Skeletal muscle satellite cell (primary cell): Measurements from ENCODE around the gene SUPT4H1.

Experiments used
- H3K27me3 ChIP-seq: 2 replicates; pipeline ENCODE4 v1.7.0; 2013; ENCODE audit warnings: low read length; ENCODE audit not compliant: control insufficient read depth, insufficient read depth
- H3K36me3 ChIP-seq: 2 replicates; pipeline ENCODE4 v1.7.0; 2013; ENCODE audit warnings: mild to moderate bottlenecking, control low read depth, low read length; ENCODE audit not compliant: insufficient read depth
- H3K4me1 ChIP-seq: 2 replicates; pipeline ENCODE4 v1.7.0; 2013; ENCODE audit warnings: low read length; ENCODE audit not compliant: control insufficient read depth, insufficient read depth
- H3K4me2 ChIP-seq: 2 replicates; pipeline ENCODE4 v1.7.0; 2013; ENCODE audit warnings: mild to moderate bottlenecking, low read length
- H3K4me3 ChIP-seq: 2 replicates; pipeline ENCODE4 v1.7.0; 2013; ENCODE audit warnings: low read length
- H3K9ac ChIP-seq: 2 replicates; pipeline ENCODE4 v1.7.0; 2013; ENCODE audit warnings: mild to moderate bottlenecking, low read depth, low read length, moderate library complexity
- H3K9me3 ChIP-seq: replicated peaks from 2 replicates; pipeline ENCODE4 v1.7.0; 2013; ENCODE audit warnings: mild to moderate bottlenecking, control low read depth, low read length

SUPT4H1 gene

GRCh38 chr17:58369214-58370031 lies 17.4 kb upstream of the SUPT4H1 start:
- Histone ChIP-seq H3K4me3 (no peak overlapping the region), H3K27me3 (peaks cover 29% of the 10 kb centered on the region), H3K36me3 (no peaks in the 10 kb centered on the region), H3K9me3 (no peaks in the 10 kb centered on the region), H3K4me2 (no peak overlapping the region), H3K9ac (no peak overlapping the region), H3K4me1 (no peaks in the 10 kb centered on the region)

- H3K27me3 ChIP-seq, result peaks cover 35% of the 10 kb centered on the region
- H3K4me3 ChIP-seq, result no peak overlapping the region
- H3K4me2 ChIP-seq, result no peak overlapping the region
- no peaks in the 10 kb centered on the region for H3K9me3 ChIP-seq
- no peaks in the 10 kb centered on the region for H3K4me1 ChIP-seq
- no peak overlapping the region for H3K9ac ChIP-seq
- no peaks in the 10 kb centered on the region for H3K36me3 ChIP-seq
Observed at GRCh38 chr17:58368860-58369213, 16.8 kb upstream of the SUPT4H1 start.

- Histone ChIP-seq H3K27me3 (peaks cover 38% of the 10 kb centered on the region), H3K4me3 (no peak overlapping the region), H3K4me2 (no peak overlapping the region), H3K36me3 (no peaks in the 10 kb centered on the region), H3K4me1 (no peaks in the 10 kb centered on the region), H3K9me3 (no peaks in the 10 kb centered on the region), H3K9ac (no peak overlapping the region)
Observed at GRCh38 chr17:58367461-58367860, 15.5 kb upstream of the SUPT4H1 start.

GRCh38 chr17:58365980-58366595 lies 14.1 kb upstream of the SUPT4H1 start:
- Histone ChIP-seq H3K36me3 (no peaks in the 10 kb centered on the region), H3K9me3 (no peaks in the 10 kb centered on the region), H3K4me2 (no peak overlapping the region), H3K9ac (no peak overlapping the region), H3K27me3 (peaks cover 36% of the 10 kb centered on the region), H3K4me1 (no peaks in the 10 kb centered on the region), H3K4me3 (no peak overlapping the region)

- peaks cover 35% of the 10 kb centered on the region for H3K27me3 ChIP-seq
- H3K36me3 ChIP-seq, result no peaks in the 10 kb centered on the region
- H3K9ac ChIP-seq, result no peak overlapping the region
- no peaks in the 10 kb centered on the region for H3K4me1 ChIP-seq
- no peaks in the 10 kb centered on the region for H3K9me3 ChIP-seq
- no peak overlapping the region for H3K4me2 ChIP-seq
- H3K4me3 ChIP-seq, result no peak overlapping the region
Observed at GRCh38 chr17:58365185-58365979, 13.4 kb upstream of the SUPT4H1 start.

GRCh38 chr17:58364270-58364942 lies 12.4 kb upstream of the SUPT4H1 start:
- Histone ChIP-seq H3K4me2 (no peak overlapping the region), H3K27me3 (peaks cover 38% of the 10 kb centered on the region), H3K36me3 (no peaks in the 10 kb centered on the region), H3K4me1 (no peaks in the 10 kb centered on the region), H3K9me3 (no peaks in the 10 kb centered on the region), H3K4me3 (no peak overlapping the region), H3K9ac (no peak overlapping the region)

- Histone ChIP-seq H3K4me1 (no peaks in the 10 kb centered on the region), H3K36me3 (no peaks in the 10 kb centered on the region), H3K9ac (no peak overlapping the region)
Observed at GRCh38 chr17:58363457-58364185, 11.6 kb upstream of the SUPT4H1 start.

GRCh38 chr17:58362368-58363014 lies 10.5 kb upstream of the SUPT4H1 start:
- Histone ChIP-seq H3K27me3 (peaks cover 32% of the 10 kb centered on the region), H3K4me2 (no peak overlapping the region), H3K4me3 (no peak overlapping the region), H3K4me1 (no peaks in the 10 kb centered on the region), H3K9ac (no peak overlapping the region), H3K36me3 (no peaks in the 10 kb centered on the region), H3K9me3 (no peaks in the 10 kb centered on the region)

More at GRCh38 chr17:58363457-58364185, 11.6 kb upstream of the SUPT4H1 start:
- H3K9me3 ChIP-seq, result no peaks in the 10 kb centered on the region
- no peak overlapping the region for H3K4me2 ChIP-seq
- H3K27me3 ChIP-seq, result peaks cover 38% of the 10 kb centered on the region
- H3K4me3 ChIP-seq, result no peak overlapping the region

- Histone ChIP-seq H3K4me1 (no peaks in the 10 kb centered on the region), H3K4me2 (no peak overlapping the region), H3K9ac (no peak overlapping the region), H3K4me3 (no peak overlapping the region), H3K9me3 (no peaks in the 10 kb centered on the region), H3K27me3 (peaks cover 29% of the 10 kb centered on the region), H3K36me3 (no peaks in the 10 kb centered on the region)
Observed at GRCh38 chr17:58360296-58361063, 8.5 kb upstream of the SUPT4H1 start.
